B cell (primary cell): ENCODE results near the gene PRDM10. TPM values are rescaled to one million over a fixed set of nuclear protein-coding genes. Genes with fewer than 3 reads are reported as not detected.

Source experiments
- ATAC-seq: fragments of 200-7000 bp; cut with Tn5 transposase; one replicate; pipeline ENCODE4 v1.10.0; 2021; ENCODE audit warnings: low read depth, mild to moderate bottlenecking, moderate number of reproducible peaks, moderate library complexity
- CTCF ChIA-PET: fragments of 350-600 bp; sonication (Branson Sonifier 250); formaldehyde crosslinking; loops from one replicate; lab custom pipeline; 2021; ENCODE audit warnings: antibody characterized with exemption, inconsistent platforms; lab: Charles Lee
- POLR2A ChIA-PET: fragments of 350-600 bp; sonication (Branson Sonifier 250); formaldehyde crosslinking; loops from one replicate; lab custom pipeline; 2021; ENCODE audit warnings: antibody characterized with exemption; lab: Charles Lee
- DNase-seq: peaks from one replicate; pipeline ENCODE4 v3.0.0; 2013
- H2AFZ ChIP-seq: 2 replicates; pipeline ENCODE4 v1.6.1; 2012; ENCODE audit warnings: mild to moderate bottlenecking, low read depth, low read length; ENCODE audit not compliant: insufficient read depth, poor library complexity, severe bottlenecking
- H3K27ac ChIP-seq, 2 donors: 1 replicate in 1 of 2; 2 replicates in 1 of 2; pipeline ENCODE4 v1.5.1; 2012 to 2013; ENCODE audit warnings: low read length in 2 of 2, mild to moderate bottlenecking in 2 of 2, moderate library complexity in 1 of 2
- H3K27me3 ChIP-seq, 4 experiments: fragments of 200-600 bp in 1 of 4; sonication (generic) in 1 of 4; replicated peaks in 1 of 4; 1 replicate in 2 of 4; 2 replicates in 2 of 4; pipeline versions ENCODE4 v1.6.1 to v1.7.0; 2013 to 2016; ENCODE audit warnings: low read length in 3 of 4, mild to moderate bottlenecking in 2 of 4, mixed read lengths in 1 of 4, moderate library complexity in 1 of 4; ENCODE audit not compliant: insufficient read depth in 4 of 4, control insufficient read depth in 3 of 4; ENCODE audit errors: control extremely low read depth in 1 of 4
- H3K36me3 ChIP-seq, 2 experiments: replicated peaks in 1 of 2; 1 replicate in 1 of 2; 2 replicates in 1 of 2; pipeline versions ENCODE4 v1.6.1 to v1.7.1; 2013; ENCODE audit warnings: low read length in 1 of 2; ENCODE audit not compliant: insufficient read depth in 2 of 2, control insufficient read depth in 1 of 2; ENCODE audit errors: control extremely low read depth in 1 of 2, extremely low read depth in 1 of 2
- H3K4me1 ChIP-seq, 2 donors: fragments of 200-600 bp in 1 of 2; sonication (generic) in 1 of 2; 1 replicate in 1 of 2; 2 replicates in 1 of 2; pipeline versions ENCODE4 v1.5.1 to v1.6.1; 2013 to 2017; ENCODE audit warnings: low read length in 2 of 2; ENCODE audit not compliant: control insufficient read depth in 2 of 2, insufficient read depth in 2 of 2
- H3K4me2 ChIP-seq: replicated peaks from 2 replicates; pipeline ENCODE3; 2012; ENCODE audit warnings: mild to moderate bottlenecking, low read depth, low read length; ENCODE audit not compliant: poor library complexity, severe bottlenecking
- H3K4me3 ChIP-seq, 5 experiments: fragments of 200-600 bp in 1 of 5; sonication (generic) in 1 of 5; 1 replicate in 3 of 5; 2 replicates in 2 of 5; pipeline versions ENCODE4 v1.5.1 to v1.7.0; 2011 to 2016; ENCODE audit warnings: low read length in 4 of 5, mild to moderate bottlenecking in 4 of 5, low read depth in 2 of 5, control low read depth in 1 of 5, moderate library complexity in 1 of 5; ENCODE audit not compliant: insufficient read depth in 1 of 5; ENCODE audit errors: control extremely low read depth in 1 of 5, extremely low read depth in 1 of 5
- H3K79me2 ChIP-seq: fragments of 200-600 bp; sonication (generic); one replicate; pipeline ENCODE4 v1.6.0; 2016; ENCODE audit warnings: low read length; ENCODE audit not compliant: control insufficient read depth, insufficient read depth
- H3K9ac ChIP-seq: fragments of 200-600 bp; sonication (generic); 2 replicates; pipeline ENCODE4 v1.6.1; 2017; ENCODE audit warnings: mild to moderate bottlenecking, low read length, moderate library complexity
- H3K9me3 ChIP-seq, 3 donors: one replicate each; pipeline versions ENCODE4 v1.6.1 to v1.7.1; 2013; ENCODE audit warnings: low read length in 2 of 3; ENCODE audit not compliant: control insufficient read depth in 2 of 3, insufficient read depth in 1 of 3; ENCODE audit errors: control extremely low read depth in 1 of 3
- H4K20me1 ChIP-seq: 2 replicates; pipeline ENCODE4 v1.6.0; 2012; ENCODE audit warnings: mild to moderate bottlenecking, low read length; ENCODE audit not compliant: insufficient read depth, control insufficient read depth, poor library complexity, severe bottlenecking
- H3K27ac Mint-ChIP-seq: one replicate; pipeline ENCODE4 v1.8.0; 2021; ENCODE audit warnings: mixed read lengths
- H3K27me3 Mint-ChIP-seq: one replicate; pipeline ENCODE4 v1.8.0; 2021; ENCODE audit warnings: mixed read lengths
- H3K4me1 Mint-ChIP-seq: one replicate; pipeline ENCODE4 v1.8.0; 2021; ENCODE audit warnings: mixed read lengths
- H3K4me3 Mint-ChIP-seq: one replicate; pipeline ENCODE4 v1.8.0; 2021; ENCODE audit warnings: mixed read lengths
- H3K9me3 Mint-ChIP-seq: one replicate; pipeline ENCODE4 v1.8.0; 2022; ENCODE audit warnings: mixed read lengths; ENCODE audit not compliant: insufficient read depth
- CTCF ChIP-seq: fragments of 200-600 bp; IDR thresholded peaks from one replicate; pipeline ENCODE4 v1.8.0; 2022; ENCODE audit warnings: antibody characterized with exemption, mild to moderate bottlenecking
- EZH2 ChIP-seq: IDR thresholded peaks from 2 replicates; pipeline ENCODE4 v1.6.1; 2012; ENCODE audit warnings: borderline replicate concordance, low read depth, mild to moderate bottlenecking, moderate library complexity, low read length; ENCODE audit not compliant: insufficient read depth, poor library complexity, severe bottlenecking
- WGBS: methylation state at CpG from one replicate; pipeline ENCODE4 v1.1.5; 2013; ENCODE audit warnings: missing lambda C conversion rate; ENCODE audit not compliant: insufficient coverage; 5-methylcytosine and 5-hydroxymethylcytosine counted together
- intact Hi-C: fragments of 100-400 bp; cut with micrococcal nuclease; formaldehyde crosslinking; loops from one replicate; pipeline ENCODE4 v1.10.0; 2022
- polyA plus RNA-seq: library from polyadenylated mRNA; depleted of rRNA; stranded (reverse); fragments of >200 nt; gene quantifications from 2 replicates; pipeline ENCODE4 v1.2.3, GENCODE V29; 2012
- total RNA-seq, 2 donors: library from RNA; stranded (reverse); fragments of 120-200 nt in 1 of 2; gene quantifications; 1 replicate in 1 of 2; 2 replicates in 1 of 2; pipeline versions ENCODE4 v1.2.3 to v1.2.4, GENCODE V29; 2013 to 2022

PRDM10 gene
- total and polyA plus RNA-seq, 2 donors (not counting 1 experiment from before 2014, with no cell fraction given) = 4.5 to 17.5 TPM

GRCh38 chr11:129967996-129968395, 34.6 kb downstream of the PRDM10 start:
- no peak overlapping the region for H3K27ac Mint-ChIP-seq
- H3K9me3 Mint-ChIP-seq = no peaks in the 10 kb centered on the region
- no peak for TF ChIP-seq EZH2
- no peak for TF ChIP-seq CTCF
- no peak overlapping the region for H3K4me2 ChIP-seq
- peaks cover 38% of the 10 kb centered on the region for H3K79me2 ChIP-seq
- H3K4me3 ChIP-seq = no peak overlapping the region
- no peak overlapping the region for H3K27ac ChIP-seq
- peaks cover 41% of the 10 kb centered on the region for H4K20me1 ChIP-seq
- peaks cover 31% of the 10 kb centered on the region for H3K4me1 Mint-ChIP-seq
- intact Hi-C loops = no loop called here
- H3K27me3 Mint-ChIP-seq = peaks cover 12% of the 10 kb centered on the region
- no peaks in the 10 kb centered on the region for H3K9me3 ChIP-seq
- ChIA-PET POLR2A (no interaction called here), CTCF (interaction anchor here (3.0 kb wide), 1 partner anchor 165 kb away, joined by 9 read pairs; no protein-coding TSS in a partner anchor)
- H3K36me3 ChIP-seq = no peaks in the 10 kb centered on the region
- DNase-seq (no peak), ATAC-seq (no peak)
- no peak overlapping the region for H3K9ac ChIP-seq
- H2AFZ ChIP-seq = no peak overlapping the region
- H3K4me3 Mint-ChIP-seq = no peak overlapping the region
- H3K4me1 ChIP-seq = peaks cover 17 to 23% of the 10 kb centered on the region in 2 donors
- WGBS = no CpG with 5 or more reads among the region's 3 CpGs
- peaks cover 0 to 9% (median 0%) of the 10 kb centered on the region in 4 experiments for H3K27me3 ChIP-seq

- H3K27ac Mint-ChIP-seq = no peak overlapping the region
- H3K27me3 Mint-ChIP-seq = peaks cover 12% of the 10 kb centered on the region
- H3K4me1 Mint-ChIP-seq = peaks cover 24% of the 10 kb centered on the region
- no peak overlapping the region for H3K4me3 Mint-ChIP-seq
- CTCF ChIA-PET = no interaction called here
- intact Hi-C loops = no loop called here
- no peak overlapping the region for H3K4me3 ChIP-seq
- no peaks in the 10 kb centered on the region for H3K9me3 Mint-ChIP-seq
- POLR2A ChIA-PET = no interaction called here
- H3K9me3 ChIP-seq = no peaks in the 10 kb centered on the region
- no peak overlapping the region for H3K27ac ChIP-seq
- TF ChIP-seq CTCF = no peak
- no peak for TF ChIP-seq EZH2
- no peak overlapping the region for H3K4me2 ChIP-seq
- H3K36me3 ChIP-seq = peaks cover 0 to 1% of the 10 kb centered on the region in 2 experiments
- peaks cover 10 to 13% of the 10 kb centered on the region in 2 donors for H3K4me1 ChIP-seq
- no peak overlapping the region for H3K9ac ChIP-seq
- no CpG with 5 or more reads among the region's 3 CpGs for WGBS
- no peak overlapping the region for H2AFZ ChIP-seq
- DNase-seq = no peak
- H4K20me1 ChIP-seq = peaks cover 36% of the 10 kb centered on the region
- no peak for ATAC-seq
- peaks cover 0 to 9% (median 0%) of the 10 kb centered on the region in 4 experiments for H3K27me3 ChIP-seq
- H3K79me2 ChIP-seq = peaks cover 34% of the 10 kb centered on the region
These were observed 37.4 kb downstream of the PRDM10 start for GRCh38 chr11:129965248-129965647.
